ENCODE measurements around the gene RBKS. TPM values are rescaled to one million over a fixed set of nuclear protein-coding genes. Genes with fewer than 3 reads are reported as not detected.

The RBKS gene
- total and polyA plus RNA-seq, 2 of the 13 experiments (the other 11 are each of a cell fraction or from before 2014, with no cell fraction given) = 7.7 to 8.3 TPM

GRCh38 chr2:27752551-27753237 lies 137.5 kb downstream of the RBKS start (continued):
- TF ChIP-seq ZNF142 (CRISPR knock-in tag; IDR thresholded peaks at IDR 0.05) (peak; percentile 59), PPARG (CRISPR knock-in tag; conservative IDR thresholded peaks at IDR 0.05) (0 out of 2 replicates have a peak, but pooled peaks have one; percentile 47), RXRB (CRISPR knock-in tag; IDR thresholded peaks at IDR 0.05; ENCODE audit: borderline replicate concordance) (0 out of 2 replicates have a peak, but pooled peaks have one; percentile 6), GTF3A (CRISPR knock-in tag; conservative IDR thresholded peaks at IDR 0.05) (no peak), ZBTB43 (CRISPR knock-in tag; conservative IDR thresholded peaks at IDR 0.05) (no peak; the same call in 1 of the 2 replicates), ZBTB44 (CRISPR knock-in tag; IDR thresholded peaks at IDR 0.05) (no peak), JDP2 (CRISPR knock-in tag; IDR thresholded peaks at IDR 0.05; ENCODE audit: borderline replicate concordance) (no peak), MTA3 (CRISPR knock-in tag; IDR thresholded peaks at IDR 0.05) (no peak), E2F5 (CRISPR knock-in tag; conservative IDR thresholded peaks at IDR 0.05) (no peak), ZNF451 (CRISPR knock-in tag; IDR thresholded peaks at IDR 0.05) (0 out of 2 replicates have a peak, but pooled peaks have one; percentile 58), HNRNPUL1 (IDR thresholded peaks at IDR 0.05; ENCODE audit: low read depth, low read length) (no peak), CBX2 (IDR thresholded peaks at IDR 0.05; ENCODE audit: low read depth, low read length) (no peak), CBX2 (CRISPR knock-in tag; IDR thresholded peaks at IDR 0.05; ENCODE audit: low read depth) (no peak), ARNT2 (CRISPR knock-in tag; IDR thresholded peaks at IDR 0.05; ENCODE audit: low read depth) (no peak), HOXA3 (CRISPR knock-in tag; IDR thresholded peaks at IDR 0.05) (peak; percentile 22; the same call in 1 of the 2 replicates), ZMAT5 (CRISPR knock-in tag; IDR thresholded peaks at IDR 0.05; ENCODE audit: borderline replicate concordance, low read depth) (no peak), PHF8 (CRISPR knock-in tag; IDR thresholded peaks at IDR 0.05) (peak; percentile 38; the same call in 1 of the 2 replicates), NR2F2 (IDR thresholded peaks at IDR 0.05; ENCODE audit: borderline replicate concordance, low read depth) (no peak)

Data from HepG2 (cell line).